Left colon (tissue), 2 donors: ENCODE results near the gene ZCCHC9. TPM values are rescaled to one million over a fixed set of nuclear protein-coding genes. Genes with fewer than 3 reads are reported as not detected.
A peak's percentile ranks its signal among the peaks of the same experiment; 100 is the strongest.

ENCODE experiments used
- ATAC-seq: fragments of 200-7000 bp; cut with Tn5 transposase; one replicate; pipeline ENCODE4 v1.9.1; 2020; ENCODE audit warnings: mild to moderate bottlenecking, moderate library complexity
- DNase-seq, 2 donors: peaks; one replicate each; pipeline ENCODE4 v3.0.0-alpha.2; 2020
- intact Hi-C, 2 donors: fragments of 100-400 bp; cut with DNase I in 1 of 2; cut with micrococcal nuclease in 1 of 2; formaldehyde crosslinking; loops; one replicate each; pipeline versions ENCODE4 v1.11.2 to v1.14.0; 2022; cut with DNase I, micrococcal nuclease
- total RNA-seq, 2 donors: library from RNA; stranded (reverse); fragmentation: NEBNext Ultra II Directional; extraction: Animal tissue kit (Norgen Biotek cat#: 25700); gene quantifications; one replicate each; pipeline ENCODE4 v1.2.1, GENCODE V29; 2021
- donor health status: DM: no; HTN: no; CAD: no.
- donor health status: DM: yes; HTN: yes; CAD: no.

Gene ZCCHC9
- total RNA-seq, 2 donors from 2014 or later = 14.8 to 15.9 TPM

- intact Hi-C loops = no loop called here
- DNase-seq (no peak), ATAC-seq (no peak)
Measured at GRCh38 chr5:81345411-81346003, 44.1 kb downstream of the ZCCHC9 start.

GRCh38 chr5:81349161-81349560, 47.8 kb downstream of the ZCCHC9 start:
- no peak for DNase-seq
- ATAC-seq = no peak
- intact Hi-C loops = no loop called here

- no peak for ATAC-seq
- intact Hi-C loops = no loop called here
- no peak for DNase-seq
Measured at GRCh38 chr5:81350507-81350906, 49.1 kb downstream of the ZCCHC9 start.

- ATAC-seq (peak; percentile 95), DNase-seq (no peak)
- intact Hi-C loops = no loop called here
Measured at GRCh38 chr5:81353189-81353588, 51.8 kb downstream of the ZCCHC9 start.

GRCh38 chr5:81354093-81354492, 52.7 kb downstream of the ZCCHC9 start:
- intact Hi-C loops = no loop called here
- ATAC-seq (no peak), DNase-seq (no peak)

- intact Hi-C loops = no loop called here
- DNase-seq (no peak), ATAC-seq (no peak)
Measured at GRCh38 chr5:81355291-81356251, 54.2 kb downstream of the ZCCHC9 start.

- DNase-seq (peak in 1 of 2 donors; percentile 16), ATAC-seq (peak; percentile 81)
- intact Hi-C loops = no loop called here
Measured at GRCh38 chr5:81359108-81359507, 57.7 kb downstream of the ZCCHC9 start.

- intact Hi-C loops = no loop called here
- DNase-seq = no peak
- no peak for ATAC-seq
Measured at GRCh38 chr5:81359881-81360280, 58.5 kb downstream of the ZCCHC9 start.

- intact Hi-C loops = no loop called here
- peak; percentile 44 for ATAC-seq
- no peak for DNase-seq
Measured at GRCh38 chr5:81360640-81361039, 59.3 kb downstream of the ZCCHC9 start.

GRCh38 chr5:81361600-81361999, 60.2 kb downstream of the ZCCHC9 start:
- DNase-seq (no peak), ATAC-seq (no peak)
- intact Hi-C loops = no loop called here

Other genes starting within 250 kb of the ZCCHC9 start
- 1 to 10 TPM in 1 of 2 donors, under 1 TPM in 1; 0.64 to 2.0 TPM for gene CKMT2, start 68.3 kb upstream of the ZCCHC9 start, total RNA-seq
- gene ACOT12, start 92.5 kb downstream of the ZCCHC9 start, total RNA-seq = not detected